HG03045 (cell line): ENCODE data around the gene DYNLL1.
"Not testable (repeated sequence)": the region's sequence is repeated elsewhere in the genome, so short reads cannot be mapped to it uniquely, and the experiment has no call there.

Experiments
- ATAC-seq: cut with Tn5 transposase; IDR thresholded peaks from one replicate; pipeline ENCODE4 v1.9.1; 2021; ENCODE audit warnings: mild to moderate bottlenecking, moderate library complexity; ENCODE audit not compliant: unreplicated experiment

DYNLL1 gene

GRCh38 chr12:120473807-120474615 lies 21.9 kb upstream of the DYNLL1 start:
- no peak for ATAC-seq

- ATAC-seq = no peak
These were observed 21.3 kb upstream of the DYNLL1 start for GRCh38 chr12:120474616-120474960.

GRCh38 chr12:120475643-120476042 lies 20.3 kb upstream of the DYNLL1 start:
- ATAC-seq = no peak

GRCh38 chr12:120479458-120479857 lies 16.5 kb upstream of the DYNLL1 start:
- ATAC-seq = no peak

GRCh38 chr12:120480211-120480610 lies 15.7 kb upstream of the DYNLL1 start:
- ATAC-seq = no peak

GRCh38 chr12:120481022-120481767 lies 14.7 kb upstream of the DYNLL1 start:
- ATAC-seq = no peak

GRCh38 chr12:120483621-120484020 lies 12.3 kb upstream of the DYNLL1 start:
- ATAC-seq = no peak

GRCh38 chr12:120485961-120486881 lies 9.7 kb upstream of the DYNLL1 start:
- ATAC-seq = no peak

- ATAC-seq = not testable (repeated sequence)
These were observed 8.4 kb upstream of the DYNLL1 start for GRCh38 chr12:120487552-120487951.

GRCh38 chr12:120488057-120488640 lies 7.8 kb upstream of the DYNLL1 start:
- no peak for ATAC-seq

GRCh38 chr12:120489018-120489417 lies 6.9 kb upstream of the DYNLL1 start:
- ATAC-seq = no peak

- no peak for ATAC-seq
These were observed 5.6 kb upstream of the DYNLL1 start for GRCh38 chr12:120490325-120490724.

- no peak for ATAC-seq
These were observed 4.9 kb upstream of the DYNLL1 start for GRCh38 chr12:120490833-120491512.

- no peak for ATAC-seq
These were observed 655 bp upstream of the DYNLL1 start for GRCh38 chr12:120495186-120495730.

GRCh38 chr12:120496413-120497340 lies 764 bp downstream of the DYNLL1 start:
- ATAC-seq = peak; percentile 1

- ATAC-seq = no peak
These were observed 1.7 kb downstream of the DYNLL1 start for GRCh38 chr12:120497524-120498150.

GRCh38 chr12:120498870-120499515 lies 3.1 kb downstream of the DYNLL1 start:
- no peak for ATAC-seq

- no peak for ATAC-seq
These were observed 4.7 kb downstream of the DYNLL1 start for GRCh38 chr12:120500581-120500980.
